GM12875 (cell line): Measurements from ENCODE around the gene PPP2CA.

Experiments
- H3K4me3 ChIP-seq: one replicate; pipeline ENCODE4 v1.5.1; 2011; ENCODE audit warnings: low read depth, low read length, control low read depth
- TF ChIP-seq, protein P1 (sequence below): IDR thresholded peaks from 2 replicates; pipeline ENCODE4 v1.5.1; 2011; ENCODE audit warnings: low read depth, mild to moderate bottlenecking, control low read depth, inconsistent platforms, low read length, moderate library complexity, borderline replicate concordance; ENCODE audit not compliant: insufficient read depth

Gene PPP2CA

DNA sequence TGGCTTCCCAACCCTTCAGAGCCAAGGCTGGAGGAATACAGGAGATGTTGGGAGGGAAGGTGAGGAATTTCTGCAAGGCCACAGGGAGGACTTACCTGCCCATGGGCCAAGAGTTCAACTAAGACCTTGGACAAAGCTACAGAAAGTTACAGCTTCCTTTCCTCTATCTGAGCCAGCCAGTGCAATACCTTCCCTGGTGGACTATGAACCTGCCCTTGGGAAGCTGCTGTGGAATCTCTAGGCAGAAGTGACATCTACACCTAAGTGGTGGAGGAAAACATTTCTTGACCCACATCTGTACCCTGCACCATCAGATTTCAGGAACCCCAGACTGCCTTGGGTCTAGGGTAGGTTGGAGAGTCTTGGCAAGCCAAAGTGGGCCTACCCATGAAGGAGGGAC, 42.4 kb downstream of the PPP2CA start:
- no peak overlapping the region for H3K4me3 ChIP-seq
- TF ChIP-seq, protein P1, sequence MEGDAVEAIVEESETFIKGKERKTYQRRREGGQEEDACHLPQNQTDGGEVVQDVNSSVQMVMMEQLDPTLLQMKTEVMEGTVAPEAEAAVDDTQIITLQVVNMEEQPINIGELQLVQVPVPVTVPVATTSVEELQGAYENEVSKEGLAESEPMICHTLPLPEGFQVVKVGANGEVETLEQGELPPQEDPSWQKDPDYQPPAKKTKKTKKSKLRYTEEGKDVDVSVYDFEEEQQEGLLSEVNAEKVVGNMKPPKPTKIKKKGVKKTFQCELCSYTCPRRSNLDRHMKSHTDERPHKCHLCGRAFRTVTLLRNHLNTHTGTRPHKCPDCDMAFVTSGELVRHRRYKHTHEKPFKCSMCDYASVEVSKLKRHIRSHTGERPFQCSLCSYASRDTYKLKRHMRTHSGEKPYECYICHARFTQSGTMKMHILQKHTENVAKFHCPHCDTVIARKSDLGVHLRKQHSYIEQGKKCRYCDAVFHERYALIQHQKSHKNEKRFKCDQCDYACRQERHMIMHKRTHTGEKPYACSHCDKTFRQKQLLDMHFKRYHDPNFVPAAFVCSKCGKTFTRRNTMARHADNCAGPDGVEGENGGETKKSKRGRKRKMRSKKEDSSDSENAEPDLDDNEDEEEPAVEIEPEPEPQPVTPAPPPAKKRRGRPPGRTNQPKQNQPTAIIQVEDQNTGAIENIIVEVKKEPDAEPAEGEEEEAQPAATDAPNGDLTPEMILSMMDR: no peak

DNA sequence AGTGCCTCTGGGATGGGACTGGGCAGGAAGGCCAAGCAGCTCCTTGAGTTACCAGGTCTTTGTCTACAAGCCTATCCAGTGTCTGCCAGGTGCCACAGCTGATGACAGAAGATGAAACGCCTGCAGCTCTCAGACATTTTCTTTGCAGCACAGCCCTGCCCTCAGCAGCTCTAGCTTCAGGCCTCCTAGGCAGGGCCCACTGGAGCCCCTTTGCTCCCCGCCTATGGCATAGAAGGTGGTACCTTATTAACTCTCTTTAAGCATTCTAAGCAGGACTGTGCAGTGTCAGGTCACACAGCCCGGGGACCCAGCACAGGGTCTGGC, 47.8 kb downstream of the PPP2CA start:
- TF ChIP-seq, protein P1: no peak
- no peak overlapping the region for H3K4me3 ChIP-seq

DNA sequence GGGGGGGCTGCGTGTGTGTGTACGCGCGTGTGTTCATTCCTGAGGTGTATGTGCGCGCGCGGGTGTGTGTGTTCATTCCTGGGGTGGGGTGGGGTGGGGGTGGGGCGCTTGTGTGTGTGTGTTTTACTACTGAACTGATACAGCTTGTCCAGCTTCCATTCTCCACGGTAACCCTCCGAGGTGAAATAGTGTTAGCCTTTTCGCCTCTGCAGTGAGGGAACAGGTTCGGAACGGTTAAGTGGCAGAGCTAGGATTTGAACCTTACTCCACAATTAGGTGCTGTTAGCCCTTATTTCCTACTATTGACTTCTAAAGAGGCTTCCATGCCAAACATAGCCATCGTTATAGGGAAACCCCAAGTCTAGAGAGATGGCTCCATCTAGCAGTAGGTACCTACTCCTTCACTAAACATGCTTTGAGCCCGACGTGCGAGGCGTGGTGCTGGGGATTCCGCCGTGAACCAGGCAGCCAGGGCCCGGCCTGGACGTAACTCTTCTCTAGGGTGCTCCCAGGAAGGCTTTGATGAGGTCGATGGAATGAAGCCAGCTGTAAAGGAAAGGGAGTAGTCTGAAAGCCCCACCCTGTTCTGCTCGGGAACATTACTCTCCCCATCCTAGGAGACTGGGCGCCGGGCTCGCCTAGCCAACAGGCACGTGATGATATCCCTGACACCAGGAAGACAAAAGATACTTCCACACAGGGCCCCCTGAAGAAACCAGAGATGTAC, 48.3 kb downstream of the PPP2CA start:
- TF ChIP-seq, protein P1: no peak
- peak overlapping the region; percentile 91 for H3K4me3 ChIP-seq

DNA sequence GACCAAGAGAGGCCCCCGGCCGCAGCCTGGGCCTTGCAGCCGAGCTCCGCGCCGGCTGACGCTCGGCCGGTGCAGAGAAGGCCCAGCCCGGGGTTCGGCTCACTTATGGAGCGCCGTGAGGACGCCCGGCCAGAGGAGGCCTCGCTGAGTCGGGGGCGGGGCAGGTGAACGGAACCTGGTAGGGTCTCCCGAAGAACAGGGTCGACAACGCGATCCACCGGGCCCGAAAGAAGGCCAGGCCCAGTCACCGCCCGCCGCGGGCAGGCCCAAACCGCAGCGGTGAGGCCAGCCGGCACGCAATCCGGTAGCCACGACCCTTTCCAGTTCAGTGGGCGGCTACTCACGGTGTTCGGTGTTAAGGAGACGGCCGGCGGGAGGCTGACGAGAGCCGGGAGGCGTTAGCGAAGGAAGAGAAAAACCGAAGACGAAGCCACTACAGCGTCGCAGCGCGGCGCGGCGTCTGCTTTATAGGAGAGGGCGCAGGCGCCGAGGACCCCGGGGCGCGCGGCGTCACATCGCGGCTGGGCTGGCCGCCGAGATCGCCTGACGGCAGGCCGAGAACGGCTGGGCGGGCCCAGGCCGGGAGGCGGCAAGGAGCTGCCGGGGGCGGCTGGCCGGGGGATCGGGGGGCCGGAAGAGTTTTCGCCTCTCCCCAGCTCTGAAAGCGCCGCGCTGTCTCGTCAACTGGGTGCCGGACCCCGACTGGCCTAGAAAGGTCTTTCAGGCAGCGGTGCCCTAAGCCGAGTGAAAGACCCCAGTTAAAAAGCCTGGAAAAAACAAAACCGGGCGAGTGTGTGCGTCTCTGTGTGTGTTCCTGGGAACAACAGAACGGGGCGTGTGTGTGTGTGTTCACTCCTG, 49.1 kb downstream of the PPP2CA start, which contains the start of gene SKP1:
TSS of gene SKP1 (minus strand) at position 440 of the 858 bp plus-strand sequence. CDS start 2,928 bp downstream, outside the sequence.
- peak within 1 kb of the TSS; percentile 91 for H3K4me3 ChIP-seq
- TF ChIP-seq, protein P1: no peak

DNA sequence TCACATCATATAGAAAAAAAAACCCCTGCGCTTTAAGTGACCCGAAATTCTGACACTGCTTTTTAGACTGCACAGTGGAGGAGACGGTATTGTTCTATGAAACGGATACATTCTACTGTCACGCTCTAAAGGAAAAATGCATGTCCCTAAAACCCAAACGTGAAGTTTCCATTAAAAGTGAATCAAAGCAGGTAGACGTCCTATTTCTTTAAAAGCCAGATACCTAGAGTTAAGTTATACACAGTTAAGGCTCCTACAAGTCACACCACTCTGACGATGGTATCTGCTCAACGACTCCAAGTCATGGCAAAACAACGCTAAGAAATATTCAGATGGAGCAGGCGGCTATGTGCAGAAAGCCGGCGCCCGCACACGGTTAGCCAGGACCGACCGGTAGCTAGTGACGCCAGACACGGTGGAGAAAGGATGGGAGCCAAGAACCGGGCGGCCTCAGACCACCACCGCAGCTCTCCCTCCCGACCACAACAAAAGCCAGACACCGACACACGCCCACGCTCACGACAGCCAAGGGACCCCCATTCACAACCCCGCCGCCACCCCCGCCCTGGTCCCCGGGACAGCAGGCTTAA, 49.9 kb downstream of the PPP2CA start:
- peak overlapping the region; percentile 91 for H3K4me3 ChIP-seq
- TF ChIP-seq, protein P1: no peak

DNA sequence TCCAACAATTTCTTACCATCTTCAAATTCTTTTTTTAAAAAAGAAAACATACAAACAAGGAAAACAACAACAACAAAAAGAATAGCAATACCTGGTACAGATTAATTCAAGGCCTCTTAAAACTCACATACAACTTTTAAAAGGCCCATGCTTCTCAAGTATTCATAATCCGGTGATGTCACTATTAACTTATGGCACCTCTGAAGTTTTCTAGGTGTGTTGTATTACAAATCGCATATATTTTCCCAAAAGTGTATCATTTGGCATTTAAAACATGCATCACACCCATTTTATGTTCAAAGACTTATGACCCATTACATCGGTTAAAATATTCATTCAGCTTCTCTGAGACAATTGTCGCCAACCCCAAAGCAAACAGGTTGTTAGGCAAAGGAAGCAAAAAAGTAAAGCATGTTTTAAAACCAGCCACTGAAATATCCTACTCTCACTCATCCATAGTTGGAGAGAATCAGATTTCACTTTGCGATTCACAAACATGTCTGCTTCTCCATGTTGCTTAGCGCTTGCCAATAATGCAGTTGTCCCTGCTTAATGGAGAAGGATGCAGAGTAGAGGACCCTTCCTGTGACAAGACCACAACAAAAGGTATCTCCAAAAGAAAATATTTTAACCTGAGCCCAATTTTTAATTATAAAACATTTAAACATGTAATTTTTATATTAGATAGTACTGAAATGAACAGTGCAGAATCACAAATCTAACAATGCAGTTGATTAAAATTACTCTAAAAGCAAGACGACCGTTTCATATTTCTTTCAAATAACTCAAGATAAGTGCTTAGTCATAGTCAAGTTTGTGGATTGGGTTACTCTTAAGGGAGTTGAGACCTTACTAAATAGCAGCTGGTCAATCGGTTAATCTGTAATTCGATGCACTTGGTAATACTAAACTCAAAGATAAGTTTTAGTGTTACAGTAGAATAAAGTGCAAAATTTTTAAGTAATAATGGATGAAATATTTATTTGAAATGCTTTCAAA, 50.7 kb downstream of the PPP2CA start:
- H3K4me3 ChIP-seq: peak overlapping the region; percentile 91
- TF ChIP-seq, protein P1: no peak
